ENCODE measurements around the gene CFP. TPM values are rescaled to one million over a fixed set of nuclear protein-coding genes. Genes with fewer than 3 reads are reported as not detected.

CFP gene
- total and polyA plus RNA-seq, 2 donors (not counting 1 experiment from before 2014, with no cell fraction given) = 0.59 to 3.8 TPM

GRCh38 chrX:47597222-47597621 lies 32.5 kb downstream of the CFP start:
- Histone ChIP-seq H3K79me2 (ENCODE audit: control insufficient read depth, insufficient read depth, low read length) (no peaks in the 10 kb centered on the region), H3K4me2 (replicated peaks; ENCODE audit: low read depth, low read length, poor library complexity, severe bottlenecking) (no peak overlapping the region), H3K9ac (ENCODE audit: low read length) (no peak overlapping the region), H3K4me1 (ENCODE audit: control insufficient read depth in 2 of 2, insufficient read depth in 2 of 2, low read length in 2 of 2) (no peaks in the 10 kb centered on the region), H3K36me3 (replicated peaks in 1 of 2; ENCODE audit: control extremely low read depth in 1 of 2, control insufficient read depth in 1 of 2, extremely low read depth in 1 of 2, insufficient read depth in 2 of 2, low read length in 1 of 2) (no peaks in the 10 kb centered on the region), H2AFZ (ENCODE audit: insufficient read depth, low read depth, low read length, poor library complexity, severe bottlenecking) (no peak overlapping the region), H3K27me3 (replicated peaks in 1 of 4; ENCODE audit: control extremely low read depth in 1 of 4, control insufficient read depth in 3 of 4, insufficient read depth in 4 of 4, low read length in 3 of 4) (no peaks in the 10 kb centered on the region), H4K20me1 (ENCODE audit: control insufficient read depth, insufficient read depth, low read length, poor library complexity, severe bottlenecking) (no peaks in the 10 kb centered on the region), H3K9me3 (ENCODE audit: control extremely low read depth in 1 of 3, control insufficient read depth in 2 of 3, insufficient read depth in 1 of 3, low read length in 2 of 3) (peaks cover 0 to 8% (median 5%) of the 10 kb centered on the region in 3 donors), H3K27ac (ENCODE audit: low read length in 2 of 2) (no peak overlapping the region), H3K4me3 (ENCODE audit: control extremely low read depth in 1 of 5, extremely low read depth in 1 of 5, insufficient read depth in 1 of 5, low read depth in 2 of 5, low read length in 4 of 5) (no peak overlapping the region)
- ChIA-PET CTCF (no interaction called here), POLR2A (no interaction called here)
- Mint-ChIP-seq H3K27ac (no peak overlapping the region), H3K4me1 (no peaks in the 10 kb centered on the region), H3K9me3 (ENCODE audit: insufficient read depth) (peaks cover 10% of the 10 kb centered on the region), H3K27me3 (peaks cover 12% of the 10 kb centered on the region), H3K4me3 (no peak overlapping the region)
- ATAC-seq (ENCODE audit: low read depth) (no peak), DNase-seq (no peak)
- TF ChIP-seq EZH2 (IDR thresholded peaks at IDR 0.05; ENCODE audit: borderline replicate concordance, insufficient read depth, low read depth, low read length, poor library complexity, severe bottlenecking) (no peak), CTCF (IDR thresholded peaks at IDR 0.05) (no peak)
- intact Hi-C loops (cut with micrococcal nuclease) = no loop called here
- no CpG with 5 or more reads among the region's 3 CpGs for WGBS (ENCODE audit: insufficient coverage)

GRCh38 chrX:47596256-47596655 lies 33.5 kb downstream of the CFP start:
- no peak overlapping the region for H3K4me3 ChIP-seq (ENCODE audit: control extremely low read depth in 1 of 5, extremely low read depth in 1 of 5, insufficient read depth in 1 of 5, low read depth in 2 of 5, low read length in 4 of 5)
- CTCF ChIA-PET = no interaction called here
- TF ChIP-seq CTCF (IDR thresholded peaks at IDR 0.05) = no peak
- TF ChIP-seq EZH2 (IDR thresholded peaks at IDR 0.05; ENCODE audit: borderline replicate concordance, insufficient read depth, low read depth, low read length, poor library complexity, severe bottlenecking) = no peak
- Mint-ChIP-seq H3K9me3 (ENCODE audit: insufficient read depth) (peaks cover 10% of the 10 kb centered on the region), H3K27me3 (peaks cover 10% of the 10 kb centered on the region), H3K4me1 (no peaks in the 10 kb centered on the region), H3K4me3 (no peak overlapping the region), H3K27ac (no peak overlapping the region)
- H3K36me3 ChIP-seq (replicated peaks in 1 of 2; ENCODE audit: control extremely low read depth in 1 of 2, control insufficient read depth in 1 of 2, extremely low read depth in 1 of 2, insufficient read depth in 2 of 2, low read length in 1 of 2) = no peaks in the 10 kb centered on the region
- no peaks in the 10 kb centered on the region for H4K20me1 ChIP-seq (ENCODE audit: control insufficient read depth, insufficient read depth, low read length, poor library complexity, severe bottlenecking)
- no peaks in the 10 kb centered on the region for H3K4me1 ChIP-seq (ENCODE audit: control insufficient read depth in 2 of 2, insufficient read depth in 2 of 2, low read length in 2 of 2)
- no peak overlapping the region for H3K9ac ChIP-seq (ENCODE audit: low read length)
- intact Hi-C loops (cut with micrococcal nuclease) = no loop called here
- no peaks in the 10 kb centered on the region for H3K27me3 ChIP-seq (replicated peaks in 1 of 4; ENCODE audit: control extremely low read depth in 1 of 4, control insufficient read depth in 3 of 4, insufficient read depth in 4 of 4, low read length in 3 of 4)
- H2AFZ ChIP-seq (ENCODE audit: insufficient read depth, low read depth, low read length, poor library complexity, severe bottlenecking) = no peak overlapping the region
- ATAC-seq (ENCODE audit: low read depth) (no peak), DNase-seq (no peak)
- H3K79me2 ChIP-seq (ENCODE audit: control insufficient read depth, insufficient read depth, low read length) = no peaks in the 10 kb centered on the region
- POLR2A ChIA-PET = interaction anchor here (0.8 kb wide), 1 partner anchor 40 kb away, joined by 3 read pairs; no protein-coding TSS in a partner anchor
- H3K9me3 ChIP-seq (ENCODE audit: control extremely low read depth in 1 of 3, control insufficient read depth in 2 of 3, insufficient read depth in 1 of 3, low read length in 2 of 3) = peaks cover 0 to 8% (median 5%) of the 10 kb centered on the region in 3 donors
- no peak overlapping the region for H3K27ac ChIP-seq (ENCODE audit: low read length in 2 of 2)
- no peak overlapping the region for H3K4me2 ChIP-seq (replicated peaks; ENCODE audit: low read depth, low read length, poor library complexity, severe bottlenecking)
- WGBS (ENCODE audit: insufficient coverage) = no CpG with 5 or more reads among the region's 2 CpGs

Measured in B cell (primary cell).